PFSK-1 (cell line): ENCODE results near the gene BCL11A. TPM values are rescaled to one million over a fixed set of nuclear protein-coding genes. Genes with fewer than 3 reads are reported as not detected.

Source experiments
- FOXP2 ChIP-seq: optimal IDR thresholded peaks from 2 replicates; pipeline ENCODE3; 2011; ENCODE audit warnings: borderline replicate concordance, control low read depth, inconsistent platforms; ENCODE audit not compliant: insufficient read depth; ENCODE audit errors: extremely low read length, extremely low read depth
- POLR2AphosphoS5 ChIP-seq: IDR thresholded peaks from 2 replicates; pipeline ENCODE4 v1.6.1; 2012; ENCODE audit warnings: low read depth, mild to moderate bottlenecking, control low read depth, low read length, moderate library complexity
- SIN3A ChIP-seq: IDR thresholded peaks from 2 replicates; pipeline ENCODE4 v1.6.1; 2012; ENCODE audit warnings: mild to moderate bottlenecking, low read length, moderate library complexity, borderline replicate concordance; ENCODE audit not compliant: insufficient read depth
- TAF1 ChIP-seq: IDR thresholded peaks from 2 replicates; pipeline ENCODE4 v1.6.1; 2012; ENCODE audit warnings: low read length, control low read depth, borderline replicate concordance; ENCODE audit not compliant: insufficient read depth
- polyA plus RNA-seq: library from polyadenylated mRNA; unstranded; fragments of >200 nt; gene quantifications from one replicate; pipeline ENCODE4 v1.2.1, GENCODE V29; 2012; ENCODE audit warnings: low read depth, missing spikeins; ENCODE audit not compliant: insufficient read length
- TF ChIP-seq, protein P1 (sequence below), 2 experiments: IDR thresholded peaks; 2 replicates each; pipeline versions ENCODE4 v1.6.1 to v1.8.0; 2011 to 2012; ENCODE audit warnings: low read depth in 2 of 2, low read length in 2 of 2, control low read depth in 1 of 2, inconsistent platforms in 1 of 2, mild to moderate bottlenecking in 1 of 2, moderate library complexity in 1 of 2; ENCODE audit not compliant: insufficient read depth in 1 of 2

The BCL11A gene
- 0.18 TPM for polyA plus RNA-seq

DNA sequence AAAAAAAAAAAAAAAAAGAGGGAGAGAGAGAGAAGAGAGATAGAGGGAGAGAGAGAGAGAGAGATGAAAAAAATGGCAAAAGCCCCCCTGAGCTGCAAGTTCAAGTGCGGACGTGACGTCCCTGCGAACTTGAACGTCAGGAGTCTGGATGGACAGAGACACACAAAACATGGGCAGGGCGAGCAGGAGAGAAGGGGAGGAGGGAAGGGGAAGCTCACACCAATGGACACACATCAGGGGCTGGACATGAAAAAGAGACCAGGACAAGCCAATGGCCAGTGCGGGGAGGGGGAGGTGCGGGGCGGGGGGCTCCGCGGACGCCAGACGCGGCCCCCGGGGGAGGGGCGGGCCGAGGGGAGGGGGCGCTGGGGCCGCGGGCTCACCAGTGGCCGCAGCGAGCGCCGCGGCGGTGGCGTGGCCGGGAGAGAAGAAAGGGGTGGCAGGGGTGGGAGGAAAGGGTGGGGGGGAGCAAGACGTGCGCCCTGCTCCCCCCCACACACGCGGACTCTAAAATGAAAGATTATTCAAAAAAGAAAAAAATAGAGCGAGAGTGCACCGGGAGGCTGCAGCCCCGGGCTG lies at the start of gene BCL11A:
BCL11A (minus strand) TSS at position 160 of the 579 bp plus-strand sequence. CDS start 384 bp downstream, outside the sequence.
- TF ChIP-seq SIN3A (no peak), POLR2AphosphoS5 (no peak), FOXP2 (no peak), TAF1 (no peak)
- TF ChIP-seq, protein P1, sequence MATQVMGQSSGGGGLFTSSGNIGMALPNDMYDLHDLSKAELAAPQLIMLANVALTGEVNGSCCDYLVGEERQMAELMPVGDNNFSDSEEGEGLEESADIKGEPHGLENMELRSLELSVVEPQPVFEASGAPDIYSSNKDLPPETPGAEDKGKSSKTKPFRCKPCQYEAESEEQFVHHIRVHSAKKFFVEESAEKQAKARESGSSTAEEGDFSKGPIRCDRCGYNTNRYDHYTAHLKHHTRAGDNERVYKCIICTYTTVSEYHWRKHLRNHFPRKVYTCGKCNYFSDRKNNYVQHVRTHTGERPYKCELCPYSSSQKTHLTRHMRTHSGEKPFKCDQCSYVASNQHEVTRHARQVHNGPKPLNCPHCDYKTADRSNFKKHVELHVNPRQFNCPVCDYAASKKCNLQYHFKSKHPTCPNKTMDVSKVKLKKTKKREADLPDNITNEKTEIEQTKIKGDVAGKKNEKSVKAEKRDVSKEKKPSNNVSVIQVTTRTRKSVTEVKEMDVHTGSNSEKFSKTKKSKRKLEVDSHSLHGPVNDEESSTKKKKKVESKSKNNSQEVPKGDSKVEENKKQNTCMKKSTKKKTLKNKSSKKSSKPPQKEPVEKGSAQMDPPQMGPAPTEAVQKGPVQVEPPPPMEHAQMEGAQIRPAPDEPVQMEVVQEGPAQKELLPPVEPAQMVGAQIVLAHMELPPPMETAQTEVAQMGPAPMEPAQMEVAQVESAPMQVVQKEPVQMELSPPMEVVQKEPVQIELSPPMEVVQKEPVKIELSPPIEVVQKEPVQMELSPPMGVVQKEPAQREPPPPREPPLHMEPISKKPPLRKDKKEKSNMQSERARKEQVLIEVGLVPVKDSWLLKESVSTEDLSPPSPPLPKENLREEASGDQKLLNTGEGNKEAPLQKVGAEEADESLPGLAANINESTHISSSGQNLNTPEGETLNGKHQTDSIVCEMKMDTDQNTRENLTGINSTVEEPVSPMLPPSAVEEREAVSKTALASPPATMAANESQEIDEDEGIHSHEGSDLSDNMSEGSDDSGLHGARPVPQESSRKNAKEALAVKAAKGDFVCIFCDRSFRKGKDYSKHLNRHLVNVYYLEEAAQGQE (IDR thresholded peaks at IDR 0.05; ENCODE audit: insufficient read depth in 1 of 2, low read depth in 2 of 2, low read length in 2 of 2): no peak

DNA sequence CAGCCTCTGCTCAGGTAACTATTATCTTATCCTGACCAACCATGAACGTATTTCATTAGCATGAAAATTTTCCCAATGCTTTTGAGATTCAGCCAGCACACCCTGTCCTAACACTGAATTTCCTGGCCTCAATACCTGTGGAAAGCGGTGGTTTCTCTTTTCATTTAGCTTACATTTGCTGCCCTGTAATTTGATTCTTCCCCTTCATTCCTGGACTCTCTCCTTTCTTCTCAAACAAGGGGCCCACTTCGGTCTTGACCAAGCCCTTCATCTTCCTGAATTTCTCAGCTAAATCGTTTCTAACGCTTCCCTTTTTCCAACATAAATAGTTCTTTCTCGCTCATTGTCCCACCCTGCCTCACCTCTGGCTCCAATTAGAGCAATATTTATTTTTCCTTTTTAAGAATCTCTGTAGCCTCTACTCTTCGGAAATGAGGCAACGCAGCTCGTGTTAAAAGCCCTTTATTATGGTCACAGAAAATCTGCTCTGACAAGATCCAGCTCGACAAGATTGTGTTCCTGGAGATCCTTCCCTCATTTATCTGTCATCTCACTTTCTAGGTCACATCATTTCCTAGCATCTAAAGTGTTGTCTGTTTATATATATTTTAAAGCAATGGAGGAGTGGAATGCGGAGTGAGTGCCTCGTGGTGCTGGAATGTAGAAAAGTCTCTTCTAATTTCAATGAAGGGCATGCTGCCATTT lies 49.5 kb upstream of the BCL11A start:
- TF ChIP-seq FOXP2 (no peak), TAF1 (no peak), POLR2AphosphoS5 (no peak), SIN3A (no peak)
- TF ChIP-seq, protein P1 (IDR thresholded peaks at IDR 0.05; ENCODE audit: insufficient read depth in 1 of 2, low read depth in 2 of 2, low read length in 2 of 2): no peak

DNA sequence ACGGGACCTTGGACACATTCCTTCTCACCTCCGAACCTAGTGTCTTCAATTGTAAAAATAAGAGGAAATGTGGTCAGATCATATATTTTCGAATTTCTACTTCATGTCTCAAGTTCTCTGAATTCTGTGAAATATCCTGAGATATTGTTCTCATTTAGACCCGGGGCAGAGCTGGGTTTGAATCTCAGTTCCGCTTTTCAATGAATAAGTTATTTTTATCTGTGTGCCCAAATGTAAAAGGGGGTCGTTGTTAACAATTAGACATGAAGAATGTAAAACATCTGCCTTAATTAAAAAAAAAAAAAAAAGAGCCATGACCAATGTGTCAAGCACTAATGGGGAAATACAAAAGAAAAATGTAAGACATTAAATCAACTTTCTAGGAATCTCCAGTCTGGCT lies 48.9 kb upstream of the BCL11A start:
- TF ChIP-seq, protein P1 (IDR thresholded peaks at IDR 0.05; ENCODE audit: insufficient read depth in 1 of 2, low read depth in 2 of 2, low read length in 2 of 2): no peak
- TF ChIP-seq POLR2AphosphoS5 (no peak), TAF1 (no peak), FOXP2 (no peak), SIN3A (no peak)

DNA sequence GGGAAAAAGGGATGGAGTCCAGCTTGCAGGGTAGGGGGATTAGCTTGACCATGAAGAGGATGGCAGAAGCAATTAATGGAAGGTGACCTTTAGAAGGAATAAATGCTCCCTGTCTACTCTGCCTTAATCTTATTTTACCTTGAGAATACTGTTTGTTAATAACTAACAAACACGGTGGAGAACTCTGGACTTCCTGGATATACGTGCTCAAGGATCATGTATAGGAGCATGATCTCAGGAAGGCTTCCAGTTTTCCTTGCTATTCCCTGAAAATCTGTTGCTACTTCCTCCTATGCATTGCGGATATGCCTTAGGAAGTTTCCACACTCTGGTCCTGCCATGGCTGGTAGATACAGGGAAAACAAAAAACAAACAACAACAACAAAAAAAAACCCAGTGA lies 44.8 kb upstream of the BCL11A start:
- TF ChIP-seq SIN3A (no peak), POLR2AphosphoS5 (no peak), TAF1 (no peak), FOXP2 (no peak)
- TF ChIP-seq, protein P1 (IDR thresholded peaks at IDR 0.05; ENCODE audit: insufficient read depth in 1 of 2, low read depth in 2 of 2, low read length in 2 of 2): no peak
